Hepatocyte (in vitro differentiated cells): ENCODE data around the gene GNG12. TPM values are rescaled to one million over a fixed set of nuclear protein-coding genes. Genes with fewer than 3 reads are reported as not detected.
A peak's percentile ranks its signal among the peaks of the same experiment; 100 is the strongest.

ENCODE experiments used
- DNase-seq: peaks from one replicate; pipeline ENCODE4 v3.0.0-alpha.2; 2016; ENCODE audit warnings: low spot score
- H2AFZ ChIP-seq: fragments of 200-600 bp; sonication (generic); 2 replicates; pipeline ENCODE4 v1.6.0; 2016; ENCODE audit warnings: antibody characterized with exemption, mild to moderate bottlenecking
- H3K27ac ChIP-seq: fragments of 200-600 bp; sonication (generic); 2 replicates; pipeline ENCODE4 v1.5.1; 2016; ENCODE audit warnings: mild to moderate bottlenecking
- H3K27me3 ChIP-seq: fragments of 200-600 bp; sonication (generic); 2 replicates; pipeline ENCODE4 v1.6.1; 2016
- H3K36me3 ChIP-seq: fragments of 200-600 bp; sonication (generic); replicated peaks from 2 replicates; pipeline ENCODE4 v1.5.1; 2016; ENCODE audit warnings: low read depth; ENCODE audit not compliant: insufficient read depth
- H3K4me1 ChIP-seq: fragments of 200-600 bp; sonication (generic); 2 replicates; pipeline ENCODE4 v1.5.1; 2016; ENCODE audit warnings: mild to moderate bottlenecking, moderate library complexity; ENCODE audit not compliant: insufficient read depth
- H3K4me2 ChIP-seq: fragments of 200-600 bp; sonication (generic); 2 replicates; pipeline ENCODE4 v1.6.0; 2016
- H3K4me3 ChIP-seq: fragments of 200-600 bp; sonication (generic); 2 replicates; pipeline ENCODE4 v1.5.1; 2016; ENCODE audit warnings: mild to moderate bottlenecking
- H3K79me2 ChIP-seq: fragments of 200-600 bp; sonication (generic); 2 replicates; pipeline ENCODE4 v1.6.0; 2017; ENCODE audit warnings: mild to moderate bottlenecking
- H3K9me2 ChIP-seq: fragments of 200-600 bp; sonication (generic); replicated peaks from 2 replicates; pipeline ENCODE4 v1.6.0; 2017; ENCODE audit warnings: mild to moderate bottlenecking; ENCODE audit not compliant: insufficient read depth
- H3K9me3 ChIP-seq: fragments of 200-600 bp; sonication (generic); 2 replicates; pipeline ENCODE4 v1.5.1; 2016; ENCODE audit warnings: low read depth, mild to moderate bottlenecking
- H4K20me1 ChIP-seq: fragments of 200-600 bp; sonication (generic); 2 replicates; pipeline ENCODE4 v1.6.0; 2016; ENCODE audit warnings: mild to moderate bottlenecking; ENCODE audit not compliant: insufficient read depth, poor library complexity, severe bottlenecking
- CTCF ChIP-seq: fragments of 200-600 bp; sonication (generic); IDR thresholded peaks from 2 replicates; pipeline ENCODE4 v1.5.1; 2016; ENCODE audit warnings: antibody characterized with exemption, mild to moderate bottlenecking; ENCODE audit not compliant: poor library complexity
- EZH2 ChIP-seq: fragments of 200-600 bp; sonication (generic); IDR thresholded peaks from 2 replicates; pipeline ENCODE4 v1.6.1; 2016; ENCODE audit warnings: antibody characterized with exemption, mild to moderate bottlenecking, borderline replicate concordance
- EZH2phosphoT487 ChIP-seq: fragments of 200-600 bp; sonication (generic); IDR thresholded peaks from one replicate; pipeline ENCODE4 v1.6.1; 2018; ENCODE audit warnings: antibody characterized with exemption, mild to moderate bottlenecking, low read depth, moderate library complexity; ENCODE audit not compliant: unreplicated experiment, severe bottlenecking
- WGBS: methylation state at CpG from one replicate; pipeline ENCODE4 v1.1.6; 2016; ENCODE audit warnings: low lambda C conversion rate; ENCODE audit errors: missing lambda C conversion rate; 5-methylcytosine and 5-hydroxymethylcytosine counted together
- polyA plus RNA-seq: library from polyadenylated mRNA; unstranded; fragments of >200 nt; fragmentation: Nextera tagmentation; extraction: Ambion mirVana; gene quantifications from 2 replicates; pipeline ENCODE4 v1.2.1, GENCODE V29; 2016
- total RNA-seq: library from RNA; depleted of rRNA; stranded (reverse); fragments of >200 nt; gene quantifications from 2 replicates; pipeline ENCODE4 v1.2.3, GENCODE V29; 2014

The GNG12 gene
- total and polyA plus RNA-seq, 2 experiments from 2014 or later = 49.6 to 108 TPM

- Histone ChIP-seq H3K9me3 (no peaks in the 10 kb centered on the region), H3K27me3 (no peaks in the 10 kb centered on the region), H3K27ac (peak overlapping the region; percentile 94), H3K4me1 (peaks cover 41% of the 10 kb centered on the region), H3K36me3 (no peaks in the 10 kb centered on the region), H3K9me2 (no peaks in the 10 kb centered on the region), H3K79me2 (peaks cover 78% of the 10 kb centered on the region), H3K4me2 (peak overlapping the region; percentile 49), H4K20me1 (peaks cover 5% of the 10 kb centered on the region), H3K4me3 (no peak overlapping the region), H2AFZ (no peak overlapping the region)
- 71% methylated on average over 8 of the region's 8 CpGs for WGBS
- DNase-seq = peak; percentile 75
- no peak for TF ChIP-seq EZH2
- TF ChIP-seq CTCF = no peak
- no peak for TF ChIP-seq EZH2phosphoT487
These were observed 14.5 kb downstream of the GNG12 start for GRCh38 chr1:67818725-67819301.

DNA sequence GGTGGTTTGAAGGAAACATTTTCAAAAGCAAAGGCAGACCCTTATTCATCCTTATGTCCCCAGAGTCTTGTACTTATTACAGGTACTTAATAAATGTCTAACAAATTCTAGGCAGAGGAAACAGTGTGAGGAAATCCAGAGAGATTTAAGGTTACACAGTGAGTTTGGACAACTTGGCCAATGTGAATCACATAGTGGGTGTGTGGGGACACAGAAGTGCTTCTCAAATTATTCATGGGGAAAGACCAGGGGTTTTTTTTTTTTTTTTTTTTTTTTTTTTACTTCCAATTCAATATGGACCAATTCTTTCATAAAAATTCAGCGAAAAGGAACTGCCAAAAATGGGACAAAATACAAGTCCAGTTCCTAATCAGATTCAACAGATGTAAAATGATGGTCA, 15.1 kb downstream of the GNG12 start:
- Histone ChIP-seq H3K36me3 (no peaks in the 10 kb centered on the region), H2AFZ (no peak overlapping the region), H3K4me2 (no peak overlapping the region), H3K4me3 (no peak overlapping the region), H4K20me1 (no peaks in the 10 kb centered on the region), H3K9me3 (no peaks in the 10 kb centered on the region), H3K27me3 (no peaks in the 10 kb centered on the region), H3K9me2 (no peaks in the 10 kb centered on the region), H3K79me2 (peaks cover 77% of the 10 kb centered on the region), H3K27ac (peak overlapping the region; percentile 94), H3K4me1 (peaks cover 43% of the 10 kb centered on the region)
- no peak for DNase-seq
- WGBS = 87% methylated on average over 1 of the region's 1 CpG
- no peak for TF ChIP-seq EZH2

DNA sequence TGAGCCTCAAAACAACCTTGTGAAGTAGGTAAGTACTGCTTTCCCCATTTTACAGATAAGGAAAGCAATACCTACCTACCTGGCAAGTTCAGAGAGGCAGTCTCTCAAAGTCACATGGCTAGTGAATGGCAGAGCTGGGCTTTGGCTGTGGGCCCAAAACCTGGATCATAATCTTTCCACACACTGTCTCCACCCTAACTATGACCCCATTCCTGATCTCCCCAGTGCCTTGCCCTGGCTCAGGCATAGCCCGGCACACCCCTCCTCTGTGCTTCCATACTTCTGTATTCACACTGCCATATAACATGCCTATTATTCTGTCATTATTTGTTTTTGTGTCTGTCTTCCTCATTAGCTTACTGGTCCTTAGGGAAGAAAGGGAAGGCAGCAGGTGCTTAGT, 15.9 kb downstream of the GNG12 start:
- no peaks in the 10 kb centered on the region for H3K9me3 ChIP-seq
- H3K4me3 ChIP-seq = no peak overlapping the region
- peaks cover 45% of the 10 kb centered on the region for H3K4me1 ChIP-seq
- DNase-seq = peak; percentile 38
- peak overlapping the region; percentile 94 for H3K27ac ChIP-seq
- H4K20me1 ChIP-seq = no peaks in the 10 kb centered on the region
- no peaks in the 10 kb centered on the region for H3K9me2 ChIP-seq
- TF ChIP-seq EZH2phosphoT487 (no peak), CTCF (no peak), EZH2 (no peak)
- H2AFZ ChIP-seq = no peak overlapping the region
- H3K4me2 ChIP-seq = peak overlapping the region; percentile 62
- no peaks in the 10 kb centered on the region for H3K36me3 ChIP-seq
- peaks cover 77% of the 10 kb centered on the region for H3K79me2 ChIP-seq
- no peaks in the 10 kb centered on the region for H3K27me3 ChIP-seq
- 83% methylated on average over 1 of the region's 1 CpG for WGBS

DNA sequence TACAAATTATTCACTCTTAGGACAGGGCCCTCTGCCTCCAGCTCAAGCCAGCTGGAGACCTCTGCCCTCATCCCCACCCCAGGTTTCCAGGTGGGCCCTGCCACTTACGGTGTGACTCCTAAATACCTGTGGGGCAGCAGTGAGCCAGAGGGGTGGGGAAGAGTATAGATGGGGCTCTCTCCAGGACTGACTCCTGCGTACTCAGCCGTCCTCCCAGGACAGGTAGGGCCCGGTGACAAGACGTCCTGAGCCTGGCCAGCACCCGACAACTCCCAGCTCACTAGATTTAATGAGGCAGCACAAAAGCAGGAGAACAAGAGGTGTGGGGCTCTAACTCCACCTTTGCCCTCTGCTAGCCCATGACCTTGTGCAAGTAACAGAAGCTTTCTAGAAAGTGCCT, 16.8 kb downstream of the GNG12 start:
- Histone ChIP-seq H3K27me3 (no peaks in the 10 kb centered on the region), H2AFZ (no peak overlapping the region), H3K9me3 (no peaks in the 10 kb centered on the region), H3K36me3 (no peaks in the 10 kb centered on the region), H3K27ac (peak overlapping the region; percentile 94), H3K79me2 (peaks cover 77% of the 10 kb centered on the region), H3K9me2 (no peaks in the 10 kb centered on the region), H3K4me3 (no peak overlapping the region), H3K4me2 (peak overlapping the region; percentile 62), H3K4me1 (peaks cover 49% of the 10 kb centered on the region), H4K20me1 (no peaks in the 10 kb centered on the region)
- DNase-seq = no peak
- WGBS = 81% methylated on average over 6 of the region's 6 CpGs
- TF ChIP-seq CTCF (no peak), EZH2 (no peak), EZH2phosphoT487 (no peak)
